GM10266 (cell line): ENCODE measurements around the gene CBY3.

Experiments used
- DNase-seq: peaks from one replicate; pipeline ENCODE4 v3.0.0; 2012; ENCODE audit errors: extremely low spot score
- TF ChIP-seq, protein P1 (sequence below): IDR thresholded peaks from 2 replicates; pipeline ENCODE4 v1.5.1; 2012; ENCODE audit warnings: mild to moderate bottlenecking, low read depth; ENCODE audit not compliant: control insufficient read depth, insufficient read depth; ENCODE audit errors: missing control alignments

The CBY3 gene

DNA sequence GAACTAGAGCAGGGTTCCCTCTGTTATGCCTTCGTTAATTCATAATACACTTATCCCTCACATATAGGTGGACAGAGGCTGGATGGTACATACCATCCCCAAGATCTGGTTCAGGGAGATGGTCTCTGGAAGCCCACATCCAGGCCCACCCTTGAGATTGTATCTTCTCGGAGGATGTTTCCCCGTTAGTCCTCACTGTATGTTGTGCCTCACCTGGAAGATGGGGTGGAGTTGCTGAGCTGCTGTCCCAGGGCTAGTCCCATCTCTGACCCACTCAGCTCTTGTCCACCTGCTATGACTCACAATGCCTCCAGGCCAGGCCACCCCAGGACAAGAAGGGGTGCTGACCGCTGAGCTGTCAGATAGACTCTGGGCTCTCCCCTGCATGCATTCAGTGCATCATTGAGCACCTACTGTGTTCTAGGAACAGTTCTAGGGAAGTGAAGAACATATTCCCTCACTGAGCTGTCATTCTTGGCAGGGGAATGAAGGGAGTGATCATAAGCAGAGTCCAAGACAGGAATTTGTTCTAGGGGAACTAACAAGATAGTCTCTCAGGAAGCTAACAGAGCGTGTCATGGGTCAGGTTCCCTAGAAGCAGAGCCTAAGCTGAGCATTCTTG, at the start of gene CBY3:
Gene CBY3 (minus strand): TSS at position 255 of the 622 bp plus-strand sequence. CDS start 116 bp downstream, at position 139.
- DNase-seq: no peak
- TF ChIP-seq, protein P1, sequence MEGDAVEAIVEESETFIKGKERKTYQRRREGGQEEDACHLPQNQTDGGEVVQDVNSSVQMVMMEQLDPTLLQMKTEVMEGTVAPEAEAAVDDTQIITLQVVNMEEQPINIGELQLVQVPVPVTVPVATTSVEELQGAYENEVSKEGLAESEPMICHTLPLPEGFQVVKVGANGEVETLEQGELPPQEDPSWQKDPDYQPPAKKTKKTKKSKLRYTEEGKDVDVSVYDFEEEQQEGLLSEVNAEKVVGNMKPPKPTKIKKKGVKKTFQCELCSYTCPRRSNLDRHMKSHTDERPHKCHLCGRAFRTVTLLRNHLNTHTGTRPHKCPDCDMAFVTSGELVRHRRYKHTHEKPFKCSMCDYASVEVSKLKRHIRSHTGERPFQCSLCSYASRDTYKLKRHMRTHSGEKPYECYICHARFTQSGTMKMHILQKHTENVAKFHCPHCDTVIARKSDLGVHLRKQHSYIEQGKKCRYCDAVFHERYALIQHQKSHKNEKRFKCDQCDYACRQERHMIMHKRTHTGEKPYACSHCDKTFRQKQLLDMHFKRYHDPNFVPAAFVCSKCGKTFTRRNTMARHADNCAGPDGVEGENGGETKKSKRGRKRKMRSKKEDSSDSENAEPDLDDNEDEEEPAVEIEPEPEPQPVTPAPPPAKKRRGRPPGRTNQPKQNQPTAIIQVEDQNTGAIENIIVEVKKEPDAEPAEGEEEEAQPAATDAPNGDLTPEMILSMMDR: no peak

DNA sequence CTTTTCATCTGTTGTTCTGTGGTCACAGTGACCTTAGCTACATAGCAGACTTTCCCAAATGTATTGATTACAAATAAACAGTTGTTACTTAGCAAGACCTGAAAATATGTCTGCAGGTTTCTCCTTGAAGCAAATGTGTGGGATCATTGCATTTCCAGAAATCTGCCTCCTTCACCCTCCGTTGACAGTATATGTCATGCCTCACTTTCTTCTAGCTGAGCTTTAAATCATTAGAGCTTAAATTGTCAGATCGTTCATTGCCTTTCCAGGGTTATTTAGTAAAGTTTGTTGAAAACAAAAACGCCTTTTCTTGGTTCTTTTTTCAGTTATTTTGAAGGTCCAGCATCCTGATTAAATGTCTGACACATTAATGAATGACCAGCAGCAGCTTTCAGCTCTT, 49.5 kb upstream of the CBY3 start:
- no peak for DNase-seq
- TF ChIP-seq, protein P1: no peak

DNA sequence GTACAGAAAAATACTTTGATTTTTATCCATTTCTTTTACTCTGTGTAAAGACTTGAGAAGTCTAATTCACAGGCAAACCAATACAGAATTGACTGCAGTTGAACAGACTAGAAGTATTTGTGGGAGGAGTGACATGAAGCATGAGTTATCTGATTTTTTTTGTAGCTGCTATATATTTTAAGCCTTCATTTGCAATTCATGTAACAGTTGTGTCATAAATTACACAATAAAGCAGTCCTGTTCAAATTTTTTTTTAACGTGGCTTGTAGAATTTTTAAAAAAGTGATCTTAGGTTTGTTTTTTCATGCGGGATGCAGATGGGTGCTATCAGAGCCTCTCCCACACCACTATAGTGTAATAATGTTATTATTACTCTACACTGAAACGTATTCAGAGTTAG, 48.9 kb upstream of the CBY3 start:
- no peak for DNase-seq

DNA sequence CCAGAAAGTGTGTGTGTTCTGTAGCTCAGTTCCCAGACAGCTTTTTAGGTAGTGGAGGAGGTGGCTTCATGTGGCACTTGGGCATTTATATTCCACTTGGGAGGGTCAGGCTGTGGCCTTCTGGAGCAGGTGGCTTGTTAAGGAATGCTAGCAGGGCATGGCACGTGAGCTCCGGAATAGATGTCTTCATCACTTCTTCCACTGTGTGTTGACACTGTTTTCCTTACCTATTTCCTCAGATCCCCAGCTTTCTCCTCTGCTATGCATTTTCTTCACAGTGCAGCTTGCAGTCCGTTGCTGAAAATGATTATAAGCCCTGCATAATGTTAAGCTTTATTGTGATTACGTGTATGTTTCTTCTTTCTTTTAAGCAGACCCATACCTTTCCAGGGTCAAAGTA, 48.5 kb upstream of the CBY3 start:
- TF ChIP-seq, protein P1: no peak
- DNase-seq: no peak

More for the DNA sequence above, 48.9 kb upstream of the CBY3 start:
- TF ChIP-seq, protein P1: no peak

DNA sequence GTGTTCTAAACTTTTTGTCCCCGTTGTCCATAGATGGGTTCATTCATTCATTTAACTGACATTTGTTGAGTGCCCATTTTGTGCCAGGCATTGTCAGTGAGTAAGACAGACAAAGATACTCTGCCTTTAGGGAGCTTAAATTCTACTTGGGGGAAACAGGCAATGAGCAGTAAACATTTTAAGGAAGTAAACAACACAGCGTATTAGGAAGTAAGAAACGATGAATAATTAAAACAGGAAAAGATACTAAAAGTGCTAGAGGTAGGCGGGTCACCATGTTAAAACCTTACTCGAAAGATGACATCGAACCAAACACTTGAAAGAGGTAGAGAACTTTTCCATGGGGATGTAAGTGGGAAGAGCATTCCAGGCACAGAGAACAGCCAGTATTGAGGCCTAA, 46.3 kb upstream of the CBY3 start:
- TF ChIP-seq, protein P1: no peak
- no peak for DNase-seq

DNA sequence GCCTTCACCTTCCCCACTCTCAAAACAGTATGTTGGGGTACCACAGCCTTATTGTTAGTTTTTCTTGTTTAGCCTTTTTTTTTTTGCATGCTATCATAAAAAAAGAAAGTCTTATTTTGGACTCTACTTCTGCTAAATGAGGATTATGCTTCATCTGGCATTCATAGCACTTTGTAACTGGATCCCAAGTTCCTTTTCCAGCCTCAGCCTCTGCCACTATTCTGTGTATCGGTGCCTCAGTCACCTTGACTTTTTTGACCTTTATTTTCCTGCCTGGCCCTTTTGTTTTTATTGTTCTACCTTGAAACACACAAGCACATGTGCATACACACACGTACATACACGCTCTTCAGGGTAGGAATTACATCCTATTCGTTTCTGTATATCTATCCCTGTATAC, 43.3 kb upstream of the CBY3 start:
- TF ChIP-seq, protein P1: no peak
- no peak for DNase-seq

DNA sequence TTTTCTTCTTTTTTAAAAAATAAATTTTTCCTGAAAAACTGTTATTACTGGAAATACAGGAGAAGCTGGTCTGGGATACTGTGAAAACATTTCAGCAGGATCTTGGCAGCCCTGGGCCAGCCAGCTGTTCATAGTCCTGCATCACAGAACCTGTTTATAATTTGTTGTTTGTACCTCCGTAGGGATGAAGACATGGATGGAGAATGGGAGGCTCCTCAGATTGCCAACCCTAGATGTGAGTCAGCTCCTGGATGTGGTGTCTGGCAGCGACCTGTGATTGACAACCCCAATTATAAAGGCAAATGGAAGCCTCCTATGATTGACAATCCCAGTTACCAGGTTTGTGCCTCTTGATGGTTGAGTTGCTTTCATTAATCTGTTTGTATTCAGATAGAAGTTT, 39.4 kb upstream of the CBY3 start:
- TF ChIP-seq, protein P1: no peak
- no peak for DNase-seq
